ENCODE results near the gene PTPN12.

DNA sequence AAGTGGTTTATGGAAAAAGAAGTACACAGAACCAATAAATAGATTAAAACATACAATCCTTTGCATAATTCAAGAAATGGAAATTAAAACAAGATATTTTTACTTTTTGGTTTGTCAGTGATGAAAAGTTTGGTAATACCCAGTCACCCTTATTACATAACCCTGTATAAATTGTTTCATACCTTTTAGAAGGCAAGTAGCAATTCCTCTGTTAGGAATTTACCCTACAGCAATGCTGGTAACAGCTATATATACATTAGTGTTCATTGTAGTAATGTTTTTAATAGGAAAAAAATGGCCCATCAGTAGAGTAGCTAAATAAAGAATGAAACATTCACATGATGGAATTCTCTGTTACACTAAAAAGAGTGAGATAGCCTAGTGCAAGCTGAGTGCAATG lies 42.7 kb downstream of the PTPN12 start:
- TF ChIP-seq, protein P1, sequence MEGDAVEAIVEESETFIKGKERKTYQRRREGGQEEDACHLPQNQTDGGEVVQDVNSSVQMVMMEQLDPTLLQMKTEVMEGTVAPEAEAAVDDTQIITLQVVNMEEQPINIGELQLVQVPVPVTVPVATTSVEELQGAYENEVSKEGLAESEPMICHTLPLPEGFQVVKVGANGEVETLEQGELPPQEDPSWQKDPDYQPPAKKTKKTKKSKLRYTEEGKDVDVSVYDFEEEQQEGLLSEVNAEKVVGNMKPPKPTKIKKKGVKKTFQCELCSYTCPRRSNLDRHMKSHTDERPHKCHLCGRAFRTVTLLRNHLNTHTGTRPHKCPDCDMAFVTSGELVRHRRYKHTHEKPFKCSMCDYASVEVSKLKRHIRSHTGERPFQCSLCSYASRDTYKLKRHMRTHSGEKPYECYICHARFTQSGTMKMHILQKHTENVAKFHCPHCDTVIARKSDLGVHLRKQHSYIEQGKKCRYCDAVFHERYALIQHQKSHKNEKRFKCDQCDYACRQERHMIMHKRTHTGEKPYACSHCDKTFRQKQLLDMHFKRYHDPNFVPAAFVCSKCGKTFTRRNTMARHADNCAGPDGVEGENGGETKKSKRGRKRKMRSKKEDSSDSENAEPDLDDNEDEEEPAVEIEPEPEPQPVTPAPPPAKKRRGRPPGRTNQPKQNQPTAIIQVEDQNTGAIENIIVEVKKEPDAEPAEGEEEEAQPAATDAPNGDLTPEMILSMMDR (IDR thresholded peaks at IDR 0.05; ENCODE audit: poor library complexity, severe bottlenecking) = no peak
- no peak for TF ChIP-seq EP300 (conservative IDR thresholded peaks at IDR 0.05; ENCODE audit: poor library complexity, severe bottlenecking)

Measured in neural cell (in vitro differentiated cells).